ENCODE measurements around the gene KRT72.

Gene KRT72

GRCh38 chr12:52579468-52580465 is 21.5 kb downstream of the KRT72 start:
- DNase-seq = no peak

GRCh38 chr12:52578469-52578868 is 22.8 kb downstream of the KRT72 start:
- DNase-seq = no peak

GRCh38 chr12:52577316-52577715 is 23.9 kb downstream of the KRT72 start:
- no peak for DNase-seq

- no peak for DNase-seq
These were observed 25.3 kb downstream of the KRT72 start for GRCh38 chr12:52575948-52576347.

GRCh38 chr12:52575256-52575655 is 26.0 kb downstream of the KRT72 start:
- DNase-seq = no peak

GRCh38 chr12:52573743-52574142 is 27.5 kb downstream of the KRT72 start, which contains the start of gene KRT74:
Gene KRT74 (minus strand): TSS chr12:52573843. CDS start chr12:52573777, 66 bp downstream.
- no peak for DNase-seq

- no peak for DNase-seq
These were observed 28.0 kb downstream of the KRT72 start for GRCh38 chr12:52573306-52573705.

- DNase-seq = no peak
These were observed 30.8 kb downstream of the KRT72 start for GRCh38 chr12:52570511-52570910.

- peak in 17 of 56 donors; percentile 2 to 67 (median 13) for DNase-seq
These were observed 33.2 kb downstream of the KRT72 start for GRCh38 chr12:52568111-52568510.

- DNase-seq = no peak
These were observed 34.4 kb downstream of the KRT72 start for GRCh38 chr12:52566847-52567291.

- DNase-seq = no peak
These were observed 36.7 kb downstream of the KRT72 start for GRCh38 chr12:52564582-52564981.

GRCh38 chr12:52561880-52562449 is 39.3 kb downstream of the KRT72 start:
- no peak for DNase-seq

- DNase-seq = no peak
These were observed 41.3 kb downstream of the KRT72 start for GRCh38 chr12:52559979-52560378.

GRCh38 chr12:52558781-52559445 is 42.4 kb downstream of the KRT72 start:
- no peak for DNase-seq

- DNase-seq = no peak
These were observed 43.8 kb downstream of the KRT72 start for GRCh38 chr12:52557476-52557875.

- DNase-seq = no peak
These were observed 45.7 kb downstream of the KRT72 start for GRCh38 chr12:52555577-52555976.

GRCh38 chr12:52552681-52553195 is 48.5 kb downstream of the KRT72 start, which contains the start of gene KRT71:
Gene KRT71 (minus strand): TSS chr12:52553145. CDS start chr12:52553077, 68 bp downstream.
- no peak for DNase-seq

GRCh38 chr12:52552055-52552454 is 49.2 kb downstream of the KRT72 start:
- peak in 24 of 56 donors; percentile 4 to 80 (median 22) for DNase-seq

- DNase-seq = no peak
These were observed 49.9 kb downstream of the KRT72 start for GRCh38 chr12:52551216-52551865.

GRCh38 chr12:52546126-52546525 is 55.1 kb downstream of the KRT72 start:
- DNase-seq = no peak

Data from nucleus accumbens (tissue), 56 donors.